GM10248 (cell line): Measurements from ENCODE around the gene TBC1D2B.

ENCODE experiments used
- CTCF ChIA-PET: fragments of 300-600 bp; sonication (Branson Sonifier 250); formaldehyde crosslinking; extraction: SDS; loops from one replicate; lab custom pipeline; 2021; ENCODE audit warnings: antibody characterized with exemption; lab: Yijun Ruan, JAX
- POLR2A ChIA-PET: fragments of 350-650 bp; sonication (Branson Sonifier 250); formaldehyde crosslinking; extraction: SDS; loops from one replicate; lab custom pipeline; 2020; ENCODE audit warnings: antibody characterized with exemption; lab: Yijun Ruan, JAX
- DNase-seq: peaks from one replicate; pipeline ENCODE4 v3.0.0; 2012; ENCODE audit errors: extremely low spot score
- TF ChIP-seq, protein P1 (sequence below): IDR thresholded peaks from 2 replicates; pipeline ENCODE4 v1.5.1; 2012; ENCODE audit warnings: mild to moderate bottlenecking, low read depth; ENCODE audit errors: extremely low read depth, missing control alignments, control extremely low read depth

The TBC1D2B gene

DNA sequence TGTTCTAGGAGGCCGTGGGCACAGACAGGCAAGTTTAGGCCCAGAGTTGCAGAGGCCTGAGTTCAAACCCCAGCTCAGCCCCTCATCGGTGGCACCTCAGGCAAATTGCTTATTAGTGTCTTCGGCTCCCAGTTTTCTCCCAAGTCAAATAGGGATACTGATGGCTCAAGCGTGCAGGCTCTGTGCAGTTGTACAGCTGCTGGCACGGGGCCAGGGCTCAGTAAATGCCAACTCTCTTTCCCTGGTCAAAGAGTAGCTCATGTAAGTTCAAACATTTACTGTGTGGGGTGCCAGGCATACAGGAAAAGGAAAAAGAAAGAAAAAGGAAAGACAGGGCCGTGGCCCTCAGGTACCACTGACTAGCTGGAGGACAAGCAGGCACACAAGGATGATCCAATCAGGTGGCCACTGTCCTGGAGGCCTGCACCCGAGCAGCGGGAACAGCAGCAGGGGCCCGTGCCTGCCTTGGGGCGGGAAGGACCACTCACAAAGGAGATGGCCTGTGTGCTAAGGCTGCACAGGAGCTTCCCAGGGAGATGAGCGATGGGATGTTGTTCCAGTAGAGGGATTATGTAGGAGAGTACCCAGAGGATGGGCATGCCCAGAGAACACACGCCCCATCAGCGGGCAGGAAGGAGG is 70.8 kb downstream of the TBC1D2B start:
- TF ChIP-seq, protein P1, sequence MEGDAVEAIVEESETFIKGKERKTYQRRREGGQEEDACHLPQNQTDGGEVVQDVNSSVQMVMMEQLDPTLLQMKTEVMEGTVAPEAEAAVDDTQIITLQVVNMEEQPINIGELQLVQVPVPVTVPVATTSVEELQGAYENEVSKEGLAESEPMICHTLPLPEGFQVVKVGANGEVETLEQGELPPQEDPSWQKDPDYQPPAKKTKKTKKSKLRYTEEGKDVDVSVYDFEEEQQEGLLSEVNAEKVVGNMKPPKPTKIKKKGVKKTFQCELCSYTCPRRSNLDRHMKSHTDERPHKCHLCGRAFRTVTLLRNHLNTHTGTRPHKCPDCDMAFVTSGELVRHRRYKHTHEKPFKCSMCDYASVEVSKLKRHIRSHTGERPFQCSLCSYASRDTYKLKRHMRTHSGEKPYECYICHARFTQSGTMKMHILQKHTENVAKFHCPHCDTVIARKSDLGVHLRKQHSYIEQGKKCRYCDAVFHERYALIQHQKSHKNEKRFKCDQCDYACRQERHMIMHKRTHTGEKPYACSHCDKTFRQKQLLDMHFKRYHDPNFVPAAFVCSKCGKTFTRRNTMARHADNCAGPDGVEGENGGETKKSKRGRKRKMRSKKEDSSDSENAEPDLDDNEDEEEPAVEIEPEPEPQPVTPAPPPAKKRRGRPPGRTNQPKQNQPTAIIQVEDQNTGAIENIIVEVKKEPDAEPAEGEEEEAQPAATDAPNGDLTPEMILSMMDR: no peak
- POLR2A ChIA-PET: no interaction called here
- CTCF ChIA-PET: interaction anchor here (0.9 to 2.4 kb wide), 4 partner anchors 13 to 96 kb away, joined by 3 to 8 read pairs (median 4); no protein-coding TSS in a partner anchor
- DNase-seq: no peak

DNA sequence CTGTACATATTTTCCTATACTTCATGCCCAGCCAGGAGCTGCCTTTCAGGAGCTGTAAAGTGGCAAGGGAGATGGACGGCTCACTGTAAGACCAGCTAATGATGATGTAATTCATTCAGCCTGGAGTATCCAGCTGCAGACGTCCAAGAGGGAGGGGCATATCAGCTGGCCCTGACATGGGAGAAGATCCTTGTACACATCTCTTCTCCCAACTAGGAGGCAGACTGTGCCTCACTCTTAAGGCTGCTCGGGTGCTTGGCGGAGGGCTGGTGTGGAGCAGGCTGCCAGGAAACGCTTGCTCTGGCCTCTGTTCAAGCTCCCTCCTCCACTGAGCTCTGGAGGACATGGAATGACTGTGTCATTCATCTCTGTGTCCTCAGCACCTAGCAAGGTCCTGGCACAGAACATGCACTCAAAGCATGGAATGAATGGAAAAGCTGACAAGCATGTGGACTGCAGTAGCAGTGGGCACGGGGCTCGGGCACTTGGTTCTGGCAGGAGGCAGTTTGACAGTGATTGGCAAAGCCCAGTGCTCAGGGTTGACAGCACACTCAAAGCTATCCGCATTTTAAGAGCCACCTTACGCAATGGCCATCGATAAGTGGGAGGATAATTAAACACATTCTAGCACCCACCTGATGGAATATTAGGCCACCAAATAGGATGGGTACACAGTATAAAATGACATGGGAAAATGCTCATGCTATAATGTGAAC is 72.4 kb downstream of the TBC1D2B start:
- TF ChIP-seq, protein P1: no peak
- POLR2A ChIA-PET: no interaction called here
- CTCF ChIA-PET: interaction anchor here (0.6 to 2.4 kb wide), 7 partner anchors 9 to 191 kb away, joined by 3 to 15 read pairs (median 4); no protein-coding TSS in a partner anchor
- no peak for DNase-seq

DNA sequence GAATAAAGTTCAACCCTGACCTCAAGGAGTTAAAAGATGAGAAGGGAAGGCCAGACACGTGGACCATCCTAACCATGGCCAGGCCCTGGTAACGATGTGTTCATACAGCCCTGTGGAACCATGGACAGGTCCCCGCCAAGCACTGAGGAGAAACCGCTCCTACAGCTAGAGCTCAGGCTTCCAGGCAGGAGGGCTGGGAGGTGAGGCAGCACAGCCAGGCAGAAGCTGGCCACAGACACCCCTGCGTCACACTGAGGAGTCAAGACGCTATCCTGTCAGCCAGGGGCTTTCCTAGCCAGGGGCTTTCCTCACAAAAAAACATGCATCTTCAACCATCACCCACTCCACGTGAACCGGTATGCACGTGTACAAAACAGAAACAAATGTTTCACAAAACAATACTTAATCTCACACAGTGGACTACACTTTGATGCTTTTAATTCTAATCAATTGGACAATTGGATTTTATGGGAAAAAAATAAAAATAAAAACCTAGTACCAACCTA is 73.2 kb downstream of the TBC1D2B start:
- ChIA-PET POLR2A (no interaction called here), CTCF (interaction anchor here (0.6 to 2.4 kb wide), 7 partner anchors 9 to 191 kb away, joined by 3 to 15 read pairs (median 4); no protein-coding TSS in a partner anchor)
- TF ChIP-seq, protein P1: no peak
- DNase-seq: peak; percentile 58

DNA sequence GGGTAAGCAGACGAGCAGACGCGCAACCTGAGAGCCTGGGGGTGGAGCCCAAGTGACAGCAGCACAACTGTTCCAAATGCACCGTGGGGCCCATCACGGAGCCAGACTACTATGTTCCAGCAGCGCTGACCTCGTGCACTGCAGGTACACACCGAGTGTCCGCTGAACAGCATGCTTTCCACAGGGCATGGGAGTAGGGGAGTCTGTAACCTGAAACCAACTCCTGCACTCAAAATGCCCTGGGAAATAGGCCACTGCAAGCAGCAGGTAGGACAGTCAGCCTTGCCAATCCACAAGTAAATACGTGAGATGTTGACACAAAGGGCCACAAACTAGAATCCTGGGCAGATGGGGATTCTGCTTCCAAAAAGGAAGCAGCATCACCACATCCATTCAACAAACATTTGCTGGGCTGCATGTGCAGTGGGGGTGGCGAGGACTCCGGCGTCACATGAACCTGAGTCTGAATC is 73.9 kb downstream of the TBC1D2B start:
- no peak for DNase-seq
- TF ChIP-seq, protein P1: no peak
- CTCF ChIA-PET: interaction anchor here (0.9 to 2.1 kb wide), 3 partner anchors 8 to 104 kb away, joined by 3 to 13 read pairs (median 3); no protein-coding TSS in a partner anchor
- POLR2A ChIA-PET: no interaction called here

DNA sequence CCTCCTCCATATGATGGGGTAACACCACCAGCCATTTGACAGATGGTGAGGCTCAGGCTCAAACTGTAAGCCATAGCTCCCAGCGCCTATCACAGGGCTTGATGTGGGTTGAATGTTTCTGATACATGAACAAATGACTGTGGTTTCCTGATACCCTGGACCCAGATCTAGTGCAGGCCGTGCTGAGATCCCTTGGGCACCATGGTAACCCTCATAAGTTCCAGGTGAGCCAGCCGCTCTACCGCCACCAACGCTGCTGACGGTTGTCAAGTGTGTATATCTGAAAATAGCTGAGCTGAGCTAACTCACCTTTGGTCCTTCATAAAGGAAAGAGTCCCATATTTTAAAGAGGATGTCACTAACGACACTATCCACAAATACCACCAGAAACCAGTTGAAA is 74.5 kb downstream of the TBC1D2B start:
- no peak for DNase-seq
- POLR2A ChIA-PET: no interaction called here
- CTCF ChIA-PET: interaction anchor here (1.2 to 2.1 kb wide), 2 partner anchors 21 to 105 kb away, joined by 3 to 13 read pairs; no protein-coding TSS in a partner anchor
- TF ChIP-seq, protein P1: no peak

DNA sequence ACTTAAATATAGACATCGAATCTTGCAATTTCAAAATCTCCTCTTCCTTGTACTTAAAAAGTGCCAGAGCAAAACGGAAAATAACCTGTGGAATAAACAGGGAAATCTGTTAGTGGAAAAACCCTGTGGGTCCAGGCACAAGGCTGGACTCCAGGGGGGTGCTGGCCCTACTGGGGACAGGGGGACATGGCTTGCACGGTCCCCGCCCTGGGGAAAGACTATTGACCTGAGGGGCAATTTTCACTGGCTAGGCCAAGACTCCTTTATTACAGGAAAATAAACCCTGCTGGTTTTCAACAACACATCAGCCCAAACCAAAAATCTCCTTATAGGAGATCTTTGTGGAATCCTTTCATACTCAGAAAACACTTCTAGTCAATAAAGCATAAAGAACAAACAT is 75.9 kb downstream of the TBC1D2B start:
- TF ChIP-seq, protein P1: no peak
- CTCF ChIA-PET: interaction anchor here (2.1 to 7.2 kb wide), 2 partner anchors 106 to 108 kb away, joined by 13 to 97 read pairs; no protein-coding TSS in a partner anchor
- POLR2A ChIA-PET: no interaction called here
- DNase-seq: no peak
